Measurements from ENCODE around the gene TC2N. TPM values are rescaled to one million over a fixed set of nuclear protein-coding genes. Genes with fewer than 3 reads are reported as not detected.

TC2N gene
- total RNA-seq, 2 donors from 2014 or later: 67.6 to 93.4 TPM

- DNase-seq: no peak
- Histone ChIP-seq H3K9ac (ENCODE audit: low read depth in 2 of 2, low read length in 2 of 2) (no peak overlapping the region), H3K27me3 (no peaks in the 10 kb centered on the region), H3K27ac (no peak overlapping the region), H3K4me3 (no peak overlapping the region), H3K36me3 (no peaks in the 10 kb centered on the region), H3K9me3 (no peaks in the 10 kb centered on the region), H3K4me1 (no peaks in the 10 kb centered on the region)
- intact Hi-C loops (cut with DNase I): no loop called here
- no peak for TF ChIP-seq CTCF (IDR thresholded peaks at IDR 0.05)
Measured at GRCh38 chr14:91861091-91861490, 6.2 kb downstream of the TC2N start.

- Histone ChIP-seq H3K27ac (no peak overlapping the region), H3K4me3 (no peak overlapping the region), H3K4me1 (no peaks in the 10 kb centered on the region), H3K36me3 (no peaks in the 10 kb centered on the region), H3K9ac (ENCODE audit: low read depth in 2 of 2, low read length in 2 of 2) (no peak overlapping the region), H3K9me3 (no peaks in the 10 kb centered on the region), H3K27me3 (no peaks in the 10 kb centered on the region)
- intact Hi-C loops (cut with DNase I): no loop called here
- no peak for DNase-seq
- no peak for TF ChIP-seq CTCF (IDR thresholded peaks at IDR 0.05)
Measured at GRCh38 chr14:91860238-91860637, 7.1 kb downstream of the TC2N start.

GRCh38 chr14:91858536-91859275 is 8.6 kb downstream of the TC2N start:
- Histone ChIP-seq H3K4me3 (no peak overlapping the region), H3K27ac (no peak overlapping the region), H3K36me3 (no peaks in the 10 kb centered on the region), H3K9ac (ENCODE audit: low read depth in 2 of 2, low read length in 2 of 2) (no peak overlapping the region), H3K27me3 (no peaks in the 10 kb centered on the region), H3K9me3 (no peaks in the 10 kb centered on the region), H3K4me1 (no peaks in the 10 kb centered on the region)
- no peak for DNase-seq
- TF ChIP-seq CTCF (IDR thresholded peaks at IDR 0.05): no peak
- intact Hi-C loops (cut with DNase I): no loop called here

GRCh38 chr14:91857614-91858013 is 9.7 kb downstream of the TC2N start:
- no peak for DNase-seq
- Histone ChIP-seq H3K36me3 (no peaks in the 10 kb centered on the region), H3K27ac (no peak overlapping the region), H3K4me3 (no peak overlapping the region), H3K9me3 (no peaks in the 10 kb centered on the region), H3K27me3 (no peaks in the 10 kb centered on the region), H3K4me1 (no peaks in the 10 kb centered on the region), H3K9ac (ENCODE audit: low read depth in 2 of 2, low read length in 2 of 2) (no peak overlapping the region)
- intact Hi-C loops (cut with DNase I): no loop called here
- no peak for TF ChIP-seq CTCF (IDR thresholded peaks at IDR 0.05)

GRCh38 chr14:91854327-91854934 is 12.9 kb downstream of the TC2N start:
- intact Hi-C loops (cut with DNase I): no loop called here
- no peaks in the 10 kb centered on the region for H3K9me3 ChIP-seq
- H3K27ac ChIP-seq: no peak overlapping the region
- no peak overlapping the region for H3K9ac ChIP-seq (ENCODE audit: low read depth in 2 of 2, low read length in 2 of 2)
- DNase-seq: no peak
- H3K4me1 ChIP-seq: no peaks in the 10 kb centered on the region
- no peak for TF ChIP-seq CTCF (IDR thresholded peaks at IDR 0.05)
- no peak overlapping the region for H3K4me3 ChIP-seq
- H3K27me3 ChIP-seq: no peaks in the 10 kb centered on the region
- H3K36me3 ChIP-seq: no peaks in the 10 kb centered on the region
